ENCODE data around the gene ADISSP. TPM values are rescaled to one million over a fixed set of nuclear protein-coding genes. Genes with fewer than 3 reads are reported as not detected.

The ADISSP gene
- total and polyA plus RNA-seq, 2 of the 13 experiments (the other 11 are each of a cell fraction or from before 2014, with no cell fraction given): 38.3 to 90.6 TPM

DNA sequence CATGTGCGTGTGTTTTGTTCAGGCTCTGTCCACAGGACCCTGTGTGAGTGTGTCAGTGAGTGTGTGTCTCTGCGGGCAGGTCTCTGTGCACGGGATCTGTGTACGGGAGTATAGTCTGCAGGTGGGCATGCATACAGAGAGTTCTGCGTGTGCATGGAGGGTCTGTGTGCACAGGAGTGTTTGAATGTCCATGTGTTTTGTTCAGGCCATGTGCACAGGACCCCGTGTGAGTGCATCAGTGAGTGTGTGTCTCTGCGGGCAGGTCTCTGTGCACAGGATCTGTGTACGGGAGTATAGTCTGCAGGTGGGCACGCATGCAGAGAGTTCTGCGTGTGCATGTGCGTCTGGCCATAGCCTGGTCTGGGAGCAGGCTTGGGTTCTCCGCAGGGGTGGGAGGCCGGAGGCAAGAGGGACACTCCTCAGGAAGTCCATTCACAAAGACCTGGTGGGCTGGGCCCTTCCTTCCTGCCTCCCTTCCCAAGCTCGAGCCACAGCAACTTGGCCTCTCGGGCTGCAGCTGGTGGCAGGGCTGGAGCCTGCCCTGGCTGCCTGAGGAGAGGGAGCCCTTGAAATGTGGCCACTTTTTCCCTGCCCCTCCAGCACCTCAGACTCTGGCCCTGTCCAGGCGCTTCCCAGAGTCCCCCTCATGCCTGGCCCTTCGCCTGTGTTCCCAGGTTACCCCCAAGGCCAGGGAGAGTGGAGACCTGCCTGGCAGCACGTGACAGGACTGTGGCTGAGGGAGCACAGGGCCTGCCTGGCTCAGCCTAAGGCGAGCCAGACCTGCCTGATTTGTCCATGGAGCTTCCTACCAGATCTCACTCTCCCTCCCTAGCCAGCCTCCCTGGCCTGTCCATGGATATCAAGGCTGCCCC lies 28.3 kb downstream of the ADISSP start (continued):
- TF ChIP-seq, protein P1, sequence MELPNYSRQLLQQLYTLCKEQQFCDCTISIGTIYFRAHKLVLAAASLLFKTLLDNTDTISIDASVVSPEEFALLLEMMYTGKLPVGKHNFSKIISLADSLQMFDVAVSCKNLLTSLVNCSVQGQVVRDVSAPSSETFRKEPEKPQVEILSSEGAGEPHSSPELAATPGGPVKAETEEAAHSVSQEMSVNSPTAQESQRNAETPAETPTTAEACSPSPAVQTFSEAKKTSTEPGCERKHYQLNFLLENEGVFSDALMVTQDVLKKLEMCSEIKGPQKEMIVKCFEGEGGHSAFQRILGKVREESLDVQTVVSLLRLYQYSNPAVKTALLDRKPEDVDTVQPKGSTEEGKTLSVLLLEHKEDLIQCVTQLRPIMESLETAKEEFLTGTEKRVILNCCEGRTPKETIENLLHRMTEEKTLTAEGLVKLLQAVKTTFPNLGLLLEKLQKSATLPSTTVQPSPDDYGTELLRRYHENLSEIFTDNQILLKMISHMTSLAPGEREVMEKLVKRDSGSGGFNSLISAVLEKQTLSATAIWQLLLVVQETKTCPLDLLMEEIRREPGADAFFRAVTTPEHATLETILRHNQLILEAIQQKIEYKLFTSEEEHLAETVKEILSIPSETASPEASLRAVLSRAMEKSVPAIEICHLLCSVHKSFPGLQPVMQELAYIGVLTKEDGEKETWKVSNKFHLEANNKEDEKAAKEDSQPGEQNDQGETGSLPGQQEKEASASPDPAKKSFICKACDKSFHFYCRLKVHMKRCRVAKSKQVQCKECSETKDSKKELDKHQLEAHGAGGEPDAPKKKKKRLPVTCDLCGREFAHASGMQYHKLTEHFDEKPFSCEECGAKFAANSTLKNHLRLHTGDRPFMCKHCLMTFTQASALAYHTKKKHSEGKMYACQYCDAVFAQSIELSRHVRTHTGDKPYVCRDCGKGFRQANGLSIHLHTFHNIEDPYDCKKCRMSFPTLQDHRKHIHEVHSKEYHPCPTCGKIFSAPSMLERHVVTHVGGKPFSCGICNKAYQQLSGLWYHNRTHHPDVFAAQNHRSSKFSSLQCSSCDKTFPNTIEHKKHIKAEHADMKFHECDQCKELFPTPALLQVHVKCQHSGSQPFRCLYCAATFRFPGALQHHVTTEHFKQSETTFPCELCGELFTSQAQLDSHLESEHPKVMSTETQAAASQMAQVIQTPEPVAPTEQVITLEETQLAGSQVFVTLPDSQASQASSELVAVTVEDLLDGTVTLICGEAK (IDR thresholded peaks at IDR 0.05): no peak
- TF ChIP-seq, protein P1 (CRISPR knock-in tag; IDR thresholded peaks at IDR 0.05): no peak
- TF ChIP-seq ZNF350 (CRISPR knock-in tag; IDR thresholded peaks at IDR 0.05; ENCODE audit: borderline replicate concordance, low read depth) (no peak), SNAPC2 (CRISPR knock-in tag; IDR thresholded peaks at IDR 0.05) (no peak), MAZ (IDR thresholded peaks at IDR 0.05; ENCODE audit: borderline replicate concordance, low read depth, low read length) (no peak), MAZ (CRISPR knock-in tag; IDR thresholded peaks at IDR 0.05; ENCODE audit: low read depth) (peak; percentile 71; the same call in 1 of the 2 replicates), NFE2 (CRISPR knock-in tag; IDR thresholded peaks at IDR 0.05) (no peak), ZFY (CRISPR knock-in tag; IDR thresholded peaks at IDR 0.05) (peak; percentile 88), EZH2 (conservative IDR thresholded peaks at IDR 0.05; ENCODE audit: low read depth, low read length) (no peak)
- TF ChIP-seq, protein P2, sequence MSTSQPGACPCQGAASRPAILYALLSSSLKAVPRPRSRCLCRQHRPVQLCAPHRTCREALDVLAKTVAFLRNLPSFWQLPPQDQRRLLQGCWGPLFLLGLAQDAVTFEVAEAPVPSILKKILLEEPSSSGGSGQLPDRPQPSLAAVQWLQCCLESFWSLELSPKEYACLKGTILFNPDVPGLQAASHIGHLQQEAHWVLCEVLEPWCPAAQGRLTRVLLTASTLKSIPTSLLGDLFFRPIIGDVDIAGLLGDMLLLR (CRISPR knock-in tag; IDR thresholded peaks at IDR 0.05): no peak
- TF ChIP-seq, protein P3, sequence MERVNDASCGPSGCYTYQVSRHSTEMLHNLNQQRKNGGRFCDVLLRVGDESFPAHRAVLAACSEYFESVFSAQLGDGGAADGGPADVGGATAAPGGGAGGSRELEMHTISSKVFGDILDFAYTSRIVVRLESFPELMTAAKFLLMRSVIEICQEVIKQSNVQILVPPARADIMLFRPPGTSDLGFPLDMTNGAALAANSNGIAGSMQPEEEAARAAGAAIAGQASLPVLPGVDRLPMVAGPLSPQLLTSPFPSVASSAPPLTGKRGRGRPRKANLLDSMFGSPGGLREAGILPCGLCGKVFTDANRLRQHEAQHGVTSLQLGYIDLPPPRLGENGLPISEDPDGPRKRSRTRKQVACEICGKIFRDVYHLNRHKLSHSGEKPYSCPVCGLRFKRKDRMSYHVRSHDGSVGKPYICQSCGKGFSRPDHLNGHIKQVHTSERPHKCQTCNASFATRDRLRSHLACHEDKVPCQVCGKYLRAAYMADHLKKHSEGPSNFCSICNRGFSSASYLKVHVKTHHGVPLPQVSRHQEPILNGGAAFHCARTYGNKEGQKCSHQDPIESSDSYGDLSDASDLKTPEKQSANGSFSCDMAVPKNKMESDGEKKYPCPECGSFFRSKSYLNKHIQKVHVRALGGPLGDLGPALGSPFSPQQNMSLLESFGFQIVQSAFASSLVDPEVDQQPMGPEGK (CRISPR knock-in tag; IDR thresholded peaks at IDR 0.05): no peak
- TF ChIP-seq, protein P4, sequence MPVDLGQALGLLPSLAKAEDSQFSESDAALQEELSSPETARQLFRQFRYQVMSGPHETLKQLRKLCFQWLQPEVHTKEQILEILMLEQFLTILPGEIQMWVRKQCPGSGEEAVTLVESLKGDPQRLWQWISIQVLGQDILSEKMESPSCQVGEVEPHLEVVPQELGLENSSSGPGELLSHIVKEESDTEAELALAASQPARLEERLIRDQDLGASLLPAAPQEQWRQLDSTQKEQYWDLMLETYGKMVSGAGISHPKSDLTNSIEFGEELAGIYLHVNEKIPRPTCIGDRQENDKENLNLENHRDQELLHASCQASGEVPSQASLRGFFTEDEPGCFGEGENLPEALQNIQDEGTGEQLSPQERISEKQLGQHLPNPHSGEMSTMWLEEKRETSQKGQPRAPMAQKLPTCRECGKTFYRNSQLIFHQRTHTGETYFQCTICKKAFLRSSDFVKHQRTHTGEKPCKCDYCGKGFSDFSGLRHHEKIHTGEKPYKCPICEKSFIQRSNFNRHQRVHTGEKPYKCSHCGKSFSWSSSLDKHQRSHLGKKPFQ (CRISPR knock-in tag; IDR thresholded peaks at IDR 0.05; ENCODE audit: insufficient replicate concordance): no peak
- TF ChIP-seq, protein P5, sequence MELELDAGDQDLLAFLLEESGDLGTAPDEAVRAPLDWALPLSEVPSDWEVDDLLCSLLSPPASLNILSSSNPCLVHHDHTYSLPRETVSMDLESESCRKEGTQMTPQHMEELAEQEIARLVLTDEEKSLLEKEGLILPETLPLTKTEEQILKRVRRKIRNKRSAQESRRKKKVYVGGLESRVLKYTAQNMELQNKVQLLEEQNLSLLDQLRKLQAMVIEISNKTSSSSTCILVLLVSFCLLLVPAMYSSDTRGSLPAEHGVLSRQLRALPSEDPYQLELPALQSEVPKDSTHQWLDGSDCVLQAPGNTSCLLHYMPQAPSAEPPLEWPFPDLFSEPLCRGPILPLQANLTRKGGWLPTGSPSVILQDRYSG (CRISPR knock-in tag; IDR thresholded peaks at IDR 0.05): no peak

All from HepG2 (cell line).